NCI-H1436 treated with DMSO at 0.1 percent for 48 hours (cell line): Measurements from ENCODE around the gene ADGRG1.
"Not testable (repeated sequence)": the region's sequence is repeated elsewhere in the genome, so short reads cannot be mapped to it uniquely, and the experiment has no call there.

Source experiments
- DNase-seq: peaks from one replicate; lab custom pipeline; 2025; lab: John Stamatoyannopoulos, UW

Gene ADGRG1

DNA sequence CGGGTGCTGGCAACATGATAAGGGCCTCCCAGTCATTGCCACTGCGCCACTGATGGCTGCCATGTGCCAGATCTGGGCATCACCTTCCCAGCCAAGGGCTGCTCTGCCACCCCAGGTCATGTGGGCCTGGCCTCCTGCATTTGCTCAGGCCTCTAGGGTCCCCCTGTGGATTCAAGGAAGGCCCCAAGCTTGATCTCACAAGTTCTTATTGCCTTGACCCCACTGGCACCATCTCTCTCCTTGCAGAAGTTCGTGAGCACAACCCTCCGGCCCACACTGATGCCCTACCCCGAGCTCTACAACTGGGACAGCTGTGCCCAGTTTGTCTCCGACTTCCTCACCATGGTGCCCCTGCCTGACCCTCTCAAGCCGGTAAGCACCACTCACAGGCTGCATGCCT lies 71.5 kb downstream of the ADGRG1 start:
- DNase-seq: no peak

DNA sequence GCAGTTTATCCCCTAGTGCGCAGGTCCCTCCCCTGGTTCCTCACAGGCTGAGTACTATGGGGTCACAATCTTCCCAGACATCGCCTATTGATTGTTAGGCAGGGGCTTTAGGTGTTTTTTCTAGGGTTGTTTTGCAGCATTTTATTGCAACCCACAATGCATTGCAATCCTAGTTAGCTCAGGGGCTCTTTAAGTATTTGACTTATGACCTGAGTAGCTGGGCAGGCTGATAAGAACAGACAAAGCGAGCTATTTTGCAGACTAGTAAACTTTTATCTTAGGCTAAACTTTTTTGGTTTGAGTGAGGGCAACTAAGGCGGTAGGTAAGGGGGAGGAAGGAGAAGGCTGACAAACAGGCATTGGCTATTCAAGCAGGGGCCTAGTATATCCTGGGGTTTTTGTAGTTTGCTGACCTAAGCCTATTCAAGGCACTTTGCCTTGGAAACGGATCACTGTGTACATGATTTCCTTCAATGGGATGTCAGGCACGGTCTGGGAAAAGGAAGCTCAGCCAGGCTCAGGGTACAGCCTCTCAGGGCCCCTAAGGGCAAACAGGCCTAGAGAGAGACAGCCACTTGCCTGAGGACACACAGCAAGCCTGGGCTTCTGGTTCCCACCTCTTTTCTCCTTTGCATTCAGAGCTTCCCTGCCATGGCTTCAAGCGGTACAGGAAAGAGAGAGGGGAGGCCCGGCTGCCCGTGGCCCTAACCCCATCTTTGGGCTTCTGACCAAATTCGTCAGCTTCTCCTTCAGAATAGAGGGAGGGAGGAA lies 72.5 kb downstream of the ADGRG1 start:
- no peak for DNase-seq

DNA sequence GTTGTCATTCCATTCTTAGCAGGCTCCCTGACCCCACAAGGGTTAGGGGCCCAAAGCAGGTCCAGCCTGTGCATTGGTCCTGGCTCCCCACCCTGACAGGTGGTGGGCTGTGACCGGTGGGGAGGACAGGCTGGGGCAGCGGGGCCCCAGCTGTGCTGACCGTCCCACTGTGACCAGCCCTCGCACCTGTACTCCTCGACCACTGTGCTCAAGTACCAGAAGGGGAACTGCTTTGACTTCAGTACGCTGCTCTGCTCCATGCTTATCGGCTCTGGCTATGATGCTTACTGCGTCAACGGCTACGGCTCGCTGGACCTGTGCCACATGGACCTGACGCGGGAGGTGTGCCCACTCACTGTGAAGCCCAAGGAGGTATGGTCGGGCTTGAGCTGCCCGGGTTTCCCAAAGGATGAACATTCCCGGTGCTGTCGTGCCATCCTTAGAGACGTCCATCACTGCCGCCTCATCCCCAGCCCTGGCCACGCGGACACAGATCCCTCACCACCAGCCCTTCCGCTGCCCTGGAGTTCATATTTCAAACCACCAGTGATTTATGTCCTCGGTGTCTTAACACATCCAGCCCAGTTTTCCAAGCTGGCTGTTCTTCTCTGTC lies 73.4 kb downstream of the ADGRG1 start:
- DNase-seq: no peak

DNA sequence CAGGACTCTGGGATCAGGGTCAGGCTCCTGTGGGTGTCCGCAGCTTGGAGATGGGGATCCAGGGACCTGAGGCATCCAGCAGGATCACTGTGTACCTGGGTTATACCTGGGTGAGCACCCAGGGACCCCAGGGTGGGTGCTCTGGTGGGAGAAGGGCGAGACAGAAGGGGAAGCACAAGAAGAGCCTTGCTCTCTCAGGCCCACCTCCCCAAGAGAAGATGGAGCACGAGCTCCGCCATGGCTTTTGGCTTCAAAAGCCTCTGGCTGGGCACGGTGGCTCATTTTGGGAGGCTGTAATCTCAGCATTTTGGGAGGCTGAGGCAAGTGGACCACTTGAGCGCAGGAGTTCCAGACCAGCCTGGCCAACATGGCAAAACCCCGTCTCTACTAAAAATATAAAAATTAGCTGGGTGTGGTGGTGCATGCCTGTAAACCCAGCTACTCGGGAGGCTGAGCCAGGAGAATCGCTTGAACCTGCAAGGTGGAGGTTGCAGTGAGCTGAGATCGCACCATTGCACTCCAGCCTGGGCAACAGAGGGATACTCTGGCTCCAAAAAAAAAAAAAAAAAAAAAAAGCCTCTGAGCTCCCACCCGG lies 75.1 kb downstream of the ADGRG1 start:
- no peak for DNase-seq

DNA sequence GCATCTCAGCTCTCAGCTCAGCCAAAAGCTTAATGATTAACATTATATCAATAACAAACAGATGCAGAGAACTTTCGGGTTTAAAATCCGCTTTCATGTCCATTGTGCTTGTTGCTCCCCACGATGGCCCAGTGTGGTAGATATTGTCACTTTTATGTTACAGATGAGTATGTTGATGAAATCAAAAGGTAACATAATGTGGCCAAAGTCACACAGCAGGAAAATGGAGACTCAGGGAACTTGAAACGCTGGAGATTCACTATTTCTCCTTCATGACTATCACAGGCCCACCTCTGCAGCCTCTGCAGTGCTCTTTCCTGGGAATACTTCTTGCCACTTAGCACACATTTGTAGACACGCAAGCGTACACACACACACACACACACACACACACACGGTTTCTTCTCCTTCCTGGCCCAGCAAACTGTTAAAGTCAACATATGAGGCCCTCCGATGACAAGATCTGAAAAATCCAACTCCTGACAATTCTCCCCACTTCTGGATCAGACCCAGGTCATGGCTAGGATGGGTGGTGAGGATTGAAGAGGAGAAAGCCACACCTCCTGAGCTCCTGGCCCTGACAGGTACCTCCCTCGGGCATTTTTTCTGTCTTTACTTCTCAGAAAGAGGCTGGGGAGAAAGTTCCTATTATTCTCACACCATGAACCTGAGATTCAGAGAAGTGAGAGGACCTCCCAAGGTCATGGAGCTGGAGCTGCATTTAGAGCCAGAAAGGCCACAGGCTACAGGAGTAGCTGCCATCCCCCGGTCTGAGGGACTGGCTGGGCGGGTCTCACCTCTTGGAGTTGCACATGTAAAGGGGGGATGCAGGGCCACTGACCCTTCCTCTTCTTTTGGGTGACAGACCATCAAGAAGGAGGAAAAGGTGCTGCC lies 75.8 kb downstream of the ADGRG1 start:
- DNase-seq: no peak

DNA sequence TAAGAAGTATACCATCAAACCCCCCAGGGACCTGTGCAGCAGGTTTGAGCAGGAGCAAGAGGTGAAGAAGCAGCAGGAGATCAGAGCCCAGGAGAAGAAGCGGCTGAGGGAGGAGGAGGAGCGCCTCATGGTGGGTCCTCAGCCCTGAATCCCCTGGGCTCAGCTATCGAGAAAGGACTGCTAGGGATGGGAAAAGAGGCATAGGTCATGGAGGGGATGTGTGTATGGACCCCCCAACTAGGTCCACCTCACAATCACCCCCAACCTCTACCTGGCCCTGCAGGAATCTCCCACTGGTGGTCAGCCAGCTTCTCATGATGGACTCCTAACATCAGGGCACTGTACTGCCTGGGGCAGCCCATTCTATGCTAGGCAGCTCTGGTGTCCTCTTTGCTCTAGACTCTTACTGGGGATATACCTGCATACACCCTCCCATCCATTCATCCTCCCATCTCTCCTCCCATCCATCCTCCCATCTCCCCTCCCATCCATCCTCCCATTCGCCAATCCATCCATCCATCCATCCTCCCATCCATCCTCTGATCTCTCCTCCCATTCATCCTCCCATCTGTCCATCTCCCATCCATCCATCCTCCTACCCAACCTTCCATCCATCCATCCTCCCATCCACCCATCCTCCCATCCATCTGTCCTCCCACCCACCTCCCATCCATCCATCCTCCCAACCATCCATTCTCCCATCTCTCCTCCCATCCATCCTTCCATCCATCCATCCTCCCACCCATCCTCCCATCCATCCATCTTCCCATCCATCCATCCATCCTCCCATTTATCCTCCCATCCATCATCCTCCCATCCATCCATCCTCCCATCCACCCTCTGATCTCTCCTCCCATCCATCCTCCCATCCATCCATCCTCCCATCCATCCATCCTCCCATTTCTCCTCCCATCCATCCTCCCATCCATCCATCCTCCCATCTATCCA lies 76.7 kb downstream of the ADGRG1 start:
- no peak for DNase-seq

DNA sequence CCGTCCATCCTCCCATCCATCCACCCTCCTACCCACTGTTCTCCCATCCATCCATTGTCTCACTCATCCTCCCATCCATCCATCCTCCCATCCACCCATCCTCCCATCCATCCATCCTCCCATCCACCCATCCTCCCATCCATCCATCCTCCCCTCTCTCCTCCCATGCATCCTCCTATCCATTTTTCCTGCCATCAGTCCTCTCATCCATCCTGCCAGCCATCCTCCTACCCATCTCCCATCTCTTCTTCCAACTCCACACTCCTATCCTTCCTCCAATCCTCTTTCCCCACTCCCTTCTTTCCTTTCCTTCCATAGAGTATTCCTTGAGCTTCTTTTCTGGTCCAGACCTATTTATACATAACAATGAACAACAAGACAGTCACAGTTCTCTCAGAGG lies 78.3 kb downstream of the ADGRG1 start:
- no peak for DNase-seq

DNA sequence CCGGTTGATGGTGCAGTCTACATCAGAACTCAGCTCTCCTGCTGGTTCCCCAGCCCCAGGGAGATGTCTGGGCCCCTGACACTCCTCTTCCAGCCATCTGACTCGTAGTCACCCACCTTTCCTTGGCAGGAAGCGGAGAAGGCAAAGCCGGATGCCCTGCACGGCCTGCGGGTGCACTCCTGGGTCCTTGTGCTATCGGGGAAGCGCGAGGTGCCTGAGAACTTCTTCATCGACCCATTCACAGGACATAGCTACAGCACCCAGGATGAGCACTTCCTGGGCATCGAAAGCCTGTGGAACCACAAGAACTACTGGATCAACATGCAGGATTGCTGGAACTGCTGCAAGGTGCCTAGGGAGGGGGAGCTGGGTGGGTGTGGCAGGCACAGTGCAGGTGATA lies 78.9 kb downstream of the ADGRG1 start:
- no peak for DNase-seq

DNA sequence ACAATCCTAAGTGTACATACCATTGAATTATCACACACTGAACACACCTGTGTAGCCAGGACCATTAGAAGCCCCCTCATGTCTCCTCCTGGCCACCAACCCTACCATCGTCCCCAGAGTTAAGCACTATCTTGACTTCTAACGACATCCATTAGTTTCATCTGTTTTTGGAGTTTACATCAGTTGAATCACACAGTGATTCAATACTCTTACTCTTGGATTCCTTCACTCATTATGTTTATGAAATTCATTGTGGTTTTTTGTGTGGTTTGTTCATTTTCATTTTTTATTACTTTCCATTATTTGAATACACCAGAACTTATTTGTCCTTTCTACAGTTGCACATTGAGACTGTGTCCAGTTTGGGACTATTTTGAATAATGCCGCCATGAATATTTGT lies 79.7 kb downstream of the ADGRG1 start:
- no peak for DNase-seq

DNA sequence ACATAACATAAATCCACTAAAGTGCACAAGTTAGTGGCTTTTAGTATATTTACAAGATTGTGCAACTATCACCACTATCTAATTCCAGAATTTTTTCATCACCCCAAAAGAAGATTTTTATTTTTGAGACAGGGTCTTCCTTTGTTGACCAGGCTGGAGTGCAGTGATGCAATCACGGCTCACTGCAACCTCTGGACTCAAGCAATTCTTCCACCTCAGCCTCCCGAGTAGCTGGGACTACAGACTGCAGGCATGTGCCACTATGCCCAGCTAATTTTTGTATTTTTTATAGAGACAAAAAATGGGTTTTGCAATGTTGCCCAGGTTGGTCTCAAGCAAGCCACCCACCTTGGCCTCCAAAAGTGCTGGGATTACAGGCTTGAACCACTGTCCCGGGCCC lies 81.2 kb downstream of the ADGRG1 start:
- DNase-seq: no peak

DNA sequence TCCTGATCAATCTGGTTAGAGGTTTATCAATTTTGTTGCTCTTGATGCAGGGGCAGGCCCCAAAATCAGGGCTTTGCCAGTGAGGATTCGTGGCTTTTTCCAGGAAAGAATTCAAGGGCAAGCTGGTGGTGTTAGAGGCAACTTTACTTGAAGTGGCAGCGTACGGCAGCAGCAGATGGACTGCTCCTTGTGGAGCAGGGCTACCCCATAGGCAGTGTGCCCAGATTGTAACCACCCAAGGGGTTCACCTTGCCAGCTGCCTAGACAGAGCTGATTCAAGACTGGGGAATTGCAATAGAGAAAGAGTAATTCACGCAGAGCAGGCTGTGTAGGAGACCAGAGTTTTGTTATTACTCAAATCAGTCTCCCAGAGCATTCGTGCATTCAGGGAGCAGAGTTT lies 82.9 kb downstream of the ADGRG1 start:
- DNase-seq: no peak

DNA sequence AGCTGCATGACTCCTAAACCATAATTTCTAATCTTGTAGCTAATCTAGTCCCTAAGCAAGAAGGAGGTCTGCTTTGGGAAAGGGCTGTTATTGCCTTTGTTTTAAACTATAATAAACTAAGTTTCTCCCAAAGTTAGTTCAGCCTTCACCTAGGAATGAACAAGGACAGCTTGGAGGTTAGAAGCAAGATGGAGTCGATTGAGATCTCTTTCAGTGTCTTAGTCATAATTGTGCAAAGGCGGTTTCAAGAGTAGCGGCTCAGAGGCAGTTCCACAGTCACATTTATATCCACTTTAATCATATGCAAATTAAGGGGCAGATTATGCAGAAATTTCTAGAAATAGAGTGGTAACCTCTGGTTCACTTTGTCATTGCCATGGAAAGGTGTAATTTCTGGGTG lies 83.6 kb downstream of the ADGRG1 start:
- DNase-seq: no peak

DNA sequence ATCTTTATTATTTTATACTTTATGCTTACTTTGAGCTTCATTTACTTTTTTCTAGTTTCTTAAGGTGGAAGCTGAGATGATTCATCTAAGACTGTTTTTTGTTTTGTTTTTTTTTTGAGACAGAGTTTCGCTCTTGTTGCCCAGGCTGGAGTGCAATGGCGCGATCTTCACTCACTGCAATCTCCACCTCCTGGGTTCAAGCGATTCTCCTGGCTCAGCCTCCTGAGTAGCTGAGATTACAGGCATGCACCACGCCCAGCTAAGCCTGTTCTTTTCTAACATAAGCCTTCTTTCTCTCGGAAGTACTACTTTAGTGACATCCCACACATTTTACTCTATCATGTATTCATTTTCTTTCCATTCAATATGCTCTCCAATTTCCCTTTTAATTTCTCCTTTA lies 84.1 kb downstream of the ADGRG1 start:
- not testable (repeated sequence) for DNase-seq

DNA sequence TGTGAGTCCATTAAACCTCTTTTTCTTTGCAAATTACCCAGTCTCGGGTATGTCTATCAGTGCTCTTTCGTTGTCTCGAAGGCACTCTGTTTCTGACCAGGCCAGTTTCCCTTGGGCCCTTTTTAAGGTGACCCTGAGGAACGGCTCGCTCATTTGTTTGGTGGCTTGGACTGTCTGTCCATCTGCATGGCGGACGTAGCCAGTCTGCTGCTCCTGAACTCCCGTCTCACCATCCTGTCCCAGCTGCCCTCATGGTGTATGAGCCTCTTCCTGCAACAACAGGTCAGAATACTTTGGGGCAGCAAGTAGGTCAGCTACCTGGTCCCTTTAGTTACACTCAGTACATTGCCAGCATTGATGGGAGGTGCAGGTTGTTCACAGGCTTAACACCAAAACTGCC lies 85.2 kb downstream of the ADGRG1 start:
- no peak for DNase-seq

DNA sequence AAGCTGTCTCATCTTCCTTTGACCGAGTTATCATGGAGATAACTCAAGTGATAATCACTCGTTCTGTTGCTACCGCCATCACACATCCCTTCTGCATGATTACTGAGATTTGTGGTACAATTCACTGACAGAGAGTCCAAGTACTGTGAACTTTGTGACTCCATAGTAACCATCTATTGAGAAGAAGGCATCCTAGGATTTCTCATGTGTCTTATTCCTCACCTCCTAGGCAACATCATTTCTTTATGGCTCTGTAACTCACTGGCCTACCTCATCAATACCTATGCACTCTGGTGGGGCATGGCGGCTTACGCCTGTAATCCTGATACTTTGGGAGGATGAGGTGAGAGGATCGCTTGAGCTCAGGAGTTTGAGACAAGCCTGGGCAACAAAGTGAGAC lies 85.6 kb downstream of the ADGRG1 start:
- DNase-seq: no peak
